ENCODE results near the gene PHKB.

DNA sequence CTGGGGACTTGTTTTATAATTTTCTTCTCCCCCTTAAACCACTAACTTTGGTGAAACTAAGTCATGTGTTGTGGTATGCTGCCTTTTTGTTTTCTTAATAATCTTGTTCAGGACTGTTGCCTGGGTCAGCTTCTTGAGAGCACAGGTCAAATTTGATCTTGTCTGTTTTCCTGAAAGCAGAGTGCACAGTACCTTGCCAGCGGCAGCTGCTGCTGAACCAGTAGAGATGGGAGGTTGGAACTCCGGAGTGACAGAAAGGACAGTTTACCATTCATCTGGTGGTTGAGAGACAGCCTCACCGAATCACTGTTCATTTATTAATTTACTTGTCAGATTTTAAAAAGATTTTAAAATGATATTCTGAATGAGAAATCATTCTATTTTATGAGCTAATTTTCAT lies 125.0 kb downstream of the PHKB start:
- no peak for TF ChIP-seq CTCF (IDR thresholded peaks at IDR 0.05)
- TF ChIP-seq POLR2A (IDR thresholded peaks at IDR 0.05): no peak
